ENCODE measurements around the gene GCM1.

GRCh38 chr6:53151676-53152075, 3.0 kb upstream of the GCM1 start:
- TF ChIP-seq POLR2A (IDR thresholded peaks at IDR 0.05) (no peak), POLR2AphosphoS5 (IDR thresholded peaks at IDR 0.05) (no peak), EP300 (IDR thresholded peaks at IDR 0.05) (no peak)

Measured in gastroesophageal sphincter (tissue), 2 donors.